Fibroblast of skin of back (primary cell): ENCODE results near the gene WDR27.

Source experiments
- DNase-seq: peaks from one replicate; pipeline ENCODE4 v3.0.0-alpha.2; 2013

WDR27 gene

DNA sequence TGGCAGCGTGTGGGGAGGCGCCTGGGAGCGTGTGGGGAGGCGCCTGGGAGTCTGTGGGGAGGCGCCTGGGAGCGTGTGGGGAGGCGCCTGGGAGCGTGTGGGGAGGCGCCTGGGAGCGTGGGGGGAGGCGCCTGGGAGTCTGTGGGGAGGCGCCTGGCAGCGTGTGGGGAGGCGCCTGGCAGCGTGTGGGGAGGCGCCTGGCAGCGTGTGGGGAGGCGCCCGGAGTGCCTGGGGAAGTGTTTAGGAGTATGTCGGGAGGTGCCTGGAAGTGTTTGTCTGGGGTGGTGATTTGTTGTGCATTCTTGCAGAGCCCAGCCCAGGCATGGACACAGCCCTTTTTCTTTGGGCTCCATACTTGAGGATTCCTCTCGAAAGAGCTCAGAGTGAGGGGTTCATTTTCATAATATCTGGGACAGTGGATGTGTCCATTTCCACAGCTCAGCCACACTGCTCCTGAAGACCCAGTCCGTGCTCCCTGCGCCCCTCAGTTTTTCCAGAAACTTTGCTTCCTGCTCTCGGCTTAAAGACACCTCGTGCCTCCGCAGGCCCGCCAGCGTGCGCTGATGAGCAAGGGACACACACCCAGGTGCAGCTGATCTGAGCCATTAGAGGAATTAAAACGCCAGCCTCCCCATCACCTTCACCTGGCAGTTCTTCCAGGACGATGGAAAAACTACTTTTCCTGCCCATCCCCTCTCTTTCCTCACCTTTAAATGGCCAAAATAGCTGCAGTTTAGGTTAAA, 276.0 kb downstream of the WDR27 start:
- no peak for DNase-seq

DNA sequence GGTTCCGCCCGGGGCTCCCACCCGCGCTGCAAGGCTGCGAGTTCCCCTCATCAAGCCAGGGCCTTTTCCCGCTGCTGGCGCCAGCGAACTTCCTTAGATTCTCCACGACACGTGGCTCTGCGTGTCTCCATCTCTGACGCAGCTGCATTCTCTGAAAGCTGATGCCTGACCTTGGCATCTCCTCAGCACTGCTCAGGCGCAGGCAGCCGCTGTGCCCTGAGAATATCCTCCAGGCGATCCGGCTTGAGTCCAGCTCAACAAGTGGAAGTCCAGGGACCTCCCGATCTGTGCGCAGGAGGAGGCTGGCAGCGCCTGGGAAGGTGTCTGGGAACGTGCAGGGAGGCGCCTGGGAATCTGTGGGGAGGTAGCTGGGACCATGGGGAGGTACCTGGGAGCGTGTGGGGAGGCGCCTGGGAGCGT, 277.0 kb downstream of the WDR27 start:
- peak; percentile 50 for DNase-seq

GRCh38 chr6:169424149-169424804, 277.6 kb downstream of the WDR27 start:
- no peak for DNase-seq

- no peak for DNase-seq
Measured at GRCh38 chr6:169421586-169422264, 280.1 kb downstream of the WDR27 start.

- peak; percentile 34 for DNase-seq
Measured at GRCh38 chr6:169420912-169421543, 280.8 kb downstream of the WDR27 start.

DNA sequence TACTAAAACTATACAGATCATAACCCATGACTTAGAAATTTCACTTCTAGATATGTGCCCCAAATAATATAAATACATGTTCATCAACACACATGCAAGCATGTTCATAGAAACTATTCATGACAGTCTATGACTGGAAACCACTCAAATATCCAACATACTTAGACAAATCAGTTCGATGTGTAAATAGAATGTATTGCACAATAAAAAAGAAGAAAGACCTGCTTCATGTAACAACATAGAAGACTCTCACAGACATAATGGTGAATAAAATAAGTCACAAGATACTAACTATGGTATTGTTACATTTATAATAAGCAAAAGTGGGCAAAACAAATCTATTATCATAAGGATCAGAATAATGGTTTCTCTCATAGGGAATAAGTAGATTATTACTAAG, 284.7 kb downstream of the WDR27 start:
- DNase-seq, result no peak

- DNase-seq, result no peak
Measured at GRCh38 chr6:169416249-169416648, 285.6 kb downstream of the WDR27 start.

DNA sequence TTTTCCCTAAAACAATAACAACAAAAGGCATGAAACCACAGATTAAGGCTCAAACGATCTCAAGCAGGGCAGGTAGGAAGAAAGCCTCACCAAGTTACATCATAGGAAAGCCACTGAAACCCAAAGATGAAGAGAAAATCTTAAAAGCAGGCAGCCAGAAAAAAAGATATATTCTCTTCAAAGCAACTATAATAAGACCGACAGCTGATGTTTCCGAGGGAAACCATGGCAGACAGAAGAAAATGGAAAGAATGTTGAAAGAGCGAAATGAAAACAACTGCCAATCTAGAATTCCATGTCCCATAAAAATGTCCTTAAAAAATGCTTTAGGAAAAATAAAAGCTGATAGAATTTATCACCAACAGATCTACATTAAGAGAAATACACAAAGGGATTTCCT, 286.6 kb downstream of the WDR27 start:
- no peak for DNase-seq

DNA sequence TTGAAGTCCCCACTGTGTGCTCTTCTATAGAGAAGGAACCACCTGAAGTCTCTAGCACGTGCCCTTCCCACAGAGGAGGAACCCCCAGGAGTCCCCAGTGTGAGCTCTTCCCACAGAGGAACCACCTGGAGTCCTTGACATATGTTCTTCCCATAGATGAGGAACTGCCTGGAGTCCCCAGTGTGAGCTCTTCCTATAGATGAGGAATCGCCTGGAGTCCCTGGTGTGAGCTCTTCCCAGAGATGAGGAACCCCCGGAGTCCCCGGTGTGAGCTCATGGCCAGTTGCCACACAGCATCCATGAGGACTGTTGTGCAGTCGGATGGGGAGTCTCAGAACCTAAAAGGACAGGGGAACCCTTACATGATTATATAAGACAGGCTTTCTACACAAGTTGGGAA, 290.1 kb downstream of the WDR27 start:
- no peak for DNase-seq

GRCh38 chr6:169411296-169411695, 290.5 kb downstream of the WDR27 start:
- no peak for DNase-seq

- no peak for DNase-seq
Measured at GRCh38 chr6:169409742-169410312, 292.0 kb downstream of the WDR27 start.

GRCh38 chr6:169407325-169407724, 294.5 kb downstream of the WDR27 start:
- DNase-seq, result no peak
